HG03097 (cell line): ENCODE results near the gene MED9.

Experiments
- ATAC-seq: cut with Tn5 transposase; IDR thresholded peaks from one replicate; pipeline ENCODE4 v1.9.1; 2021; ENCODE audit not compliant: unreplicated experiment, low FRiP score

Gene MED9

DNA sequence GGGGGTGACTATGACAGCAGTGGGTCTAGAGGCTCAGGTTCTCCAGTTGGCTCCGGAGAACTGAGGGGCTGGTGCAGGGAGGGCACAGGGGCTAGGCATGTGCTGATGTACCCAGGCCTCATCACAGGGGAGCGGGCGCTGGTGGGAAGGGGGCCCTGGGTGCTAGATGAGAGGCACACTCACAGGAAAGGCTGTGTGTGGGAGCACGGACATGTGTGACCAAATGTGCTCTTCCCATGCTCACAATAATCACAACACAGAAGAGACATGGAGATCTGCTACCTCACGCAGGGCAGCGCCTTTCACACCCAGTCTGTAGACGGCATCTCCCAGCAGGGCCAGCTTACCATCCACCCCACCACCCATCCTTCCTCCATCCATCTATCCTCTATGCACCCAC lies 36.8 kb downstream of the MED9 start:
- ATAC-seq = no peak

DNA sequence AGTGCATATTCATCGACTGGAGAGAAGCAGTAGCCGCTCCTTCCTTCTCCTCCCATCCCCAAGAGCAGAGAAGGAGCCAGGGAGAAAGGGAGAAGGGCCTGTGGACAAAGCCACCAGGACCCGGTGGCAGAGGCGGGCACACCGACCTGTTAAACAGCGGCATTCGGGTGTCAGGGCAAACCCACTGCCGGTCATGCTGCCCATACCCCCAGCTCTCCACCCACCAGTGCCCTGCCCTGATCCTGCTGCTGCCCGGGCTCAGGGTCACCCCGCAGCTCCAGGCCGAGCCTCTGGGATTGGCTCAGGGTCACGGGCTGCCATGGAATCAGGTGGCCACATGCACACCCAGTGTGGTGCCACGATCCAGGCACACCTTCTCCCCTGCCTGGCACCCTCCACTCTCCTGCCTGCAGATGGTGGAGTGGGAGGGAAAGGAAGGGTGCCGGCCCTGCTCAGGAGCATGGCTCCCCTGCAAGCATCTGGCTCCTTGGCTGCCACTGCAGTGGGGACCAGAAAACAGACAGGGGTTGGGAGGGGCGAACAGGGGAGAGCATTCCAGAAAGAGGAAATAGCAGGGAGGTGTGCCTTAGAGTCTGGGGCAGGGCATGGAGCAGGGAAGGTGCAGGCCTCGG lies 37.7 kb downstream of the MED9 start:
- no peak for ATAC-seq

DNA sequence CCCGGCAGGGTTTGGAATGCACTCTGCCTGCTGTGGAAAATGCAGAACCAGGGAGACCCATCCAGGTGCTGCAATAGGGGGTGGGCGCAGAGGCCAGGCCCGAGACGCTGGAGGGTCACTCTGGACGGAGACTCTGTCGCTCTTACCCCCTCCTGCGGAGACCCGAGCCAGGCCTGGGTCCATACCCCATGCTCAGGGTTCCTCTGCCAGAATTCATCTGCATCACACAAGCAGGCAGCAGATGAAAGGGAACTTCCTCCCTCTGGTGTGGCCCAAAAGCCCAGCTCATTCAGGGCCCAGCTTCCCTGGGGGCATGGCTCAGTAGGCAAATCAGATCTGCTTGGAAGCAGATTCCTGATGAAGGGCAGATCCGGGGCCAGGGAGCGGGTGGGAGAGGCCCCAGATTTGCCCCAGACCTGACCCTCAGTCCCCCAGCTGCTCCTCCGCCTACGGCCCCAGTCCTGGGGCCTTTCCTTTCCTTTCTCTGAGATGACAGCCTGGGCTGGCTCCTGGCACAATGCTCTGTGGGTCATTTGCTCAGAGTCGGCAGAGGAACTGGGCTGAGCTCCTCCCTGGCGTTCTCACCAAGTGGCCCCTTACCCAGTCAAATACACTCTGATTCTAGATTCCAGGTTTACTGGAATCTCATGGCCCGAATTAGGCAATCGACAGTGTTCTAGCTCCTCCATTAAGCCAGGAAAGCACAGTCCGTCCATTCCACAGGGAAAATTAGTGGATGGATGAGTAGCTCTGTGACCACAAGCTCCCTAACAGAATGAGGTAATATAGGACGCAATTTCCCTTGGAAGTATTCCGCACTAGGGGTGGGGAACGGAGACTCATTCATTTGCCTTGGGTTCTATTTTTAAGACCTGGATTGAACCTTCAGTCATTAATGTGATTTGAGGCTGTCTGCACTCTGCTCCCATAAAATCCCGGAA lies 38.5 kb downstream of the MED9 start:
- ATAC-seq = no peak

DNA sequence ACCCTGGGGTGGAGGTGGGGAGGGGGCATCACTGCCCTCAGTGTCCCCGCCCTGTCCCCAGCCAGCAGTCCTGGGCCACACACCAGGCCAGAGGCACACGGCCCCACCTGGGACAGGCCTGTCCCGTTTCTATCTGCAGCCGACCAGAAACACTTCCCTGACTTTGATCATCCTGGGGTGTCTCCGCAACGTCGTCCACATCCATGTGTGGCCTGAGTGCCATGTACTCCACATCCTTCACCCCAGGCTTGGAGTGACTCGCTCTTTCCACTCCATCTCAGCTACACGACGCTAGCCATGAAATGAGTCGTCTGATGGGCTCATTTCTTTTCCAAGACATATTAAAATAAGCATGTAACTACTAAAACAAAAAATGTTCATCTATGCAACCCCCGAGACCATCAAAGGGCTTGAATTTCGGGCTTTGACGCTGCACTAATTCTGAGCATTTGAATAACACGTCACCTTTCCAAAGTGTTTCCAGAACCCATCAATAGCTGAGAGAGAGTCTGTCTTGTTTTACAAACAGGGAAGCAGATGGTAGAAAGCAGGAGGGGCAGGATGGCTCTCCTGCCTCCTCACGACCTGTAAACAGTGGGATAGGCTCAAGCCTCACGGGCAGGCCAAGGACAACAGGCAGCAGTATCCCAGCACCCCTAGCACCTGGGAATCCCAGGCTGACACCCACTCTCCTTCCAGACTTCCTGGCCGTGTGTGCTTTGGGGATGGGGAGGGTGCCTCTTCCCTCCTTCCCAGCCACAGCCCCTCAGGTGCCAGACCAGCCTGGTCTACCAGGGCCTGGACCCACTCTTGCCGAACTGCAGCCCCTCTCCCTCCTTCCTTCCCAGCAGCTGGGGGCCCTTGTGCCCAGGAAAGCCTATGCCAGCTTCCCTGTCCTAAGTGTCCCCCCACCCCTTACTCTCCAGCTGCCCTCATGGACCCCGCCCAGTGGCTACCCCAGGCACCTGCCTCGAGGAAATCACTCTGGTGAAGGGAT lies 39.4 kb downstream of the MED9 start:
- ATAC-seq = no peak

DNA sequence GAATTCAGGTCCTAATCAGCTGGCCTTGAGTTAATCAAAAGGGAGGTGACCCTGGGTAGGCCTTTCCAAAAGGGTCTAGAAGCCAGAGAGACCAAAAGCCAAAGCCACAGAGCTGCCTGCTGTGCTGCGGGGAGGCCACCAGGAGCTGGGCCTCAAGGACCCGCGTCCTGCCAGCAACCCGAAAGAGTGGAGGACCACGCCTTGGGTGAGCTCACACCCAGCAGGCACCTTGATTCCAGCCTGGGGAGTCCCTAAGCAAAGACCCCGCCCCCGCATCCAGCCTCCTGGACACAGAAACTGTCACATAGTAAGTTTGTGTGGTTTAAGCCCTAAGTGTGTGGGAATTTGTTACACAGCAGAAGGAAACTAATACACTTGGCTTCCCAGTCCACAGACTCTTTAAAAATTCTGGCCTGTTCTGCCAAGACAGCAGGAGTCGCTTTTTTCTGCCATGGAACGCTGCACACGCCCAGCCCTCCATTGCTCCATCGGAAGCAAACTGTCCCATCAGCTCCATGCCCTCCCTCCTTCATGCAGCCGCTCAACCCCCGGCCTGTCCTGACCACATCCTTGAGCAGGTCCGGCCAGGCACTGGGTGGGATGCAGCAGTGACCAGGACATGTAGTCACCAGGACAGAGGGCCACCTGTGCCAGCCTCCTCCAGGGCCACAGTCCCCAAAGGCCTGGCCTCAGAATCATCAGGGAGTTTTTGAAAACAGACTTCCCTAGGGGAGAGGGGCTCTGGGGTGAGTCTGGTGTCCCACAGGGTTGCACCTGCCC lies 40.3 kb downstream of the MED9 start:
- ATAC-seq = no peak

DNA sequence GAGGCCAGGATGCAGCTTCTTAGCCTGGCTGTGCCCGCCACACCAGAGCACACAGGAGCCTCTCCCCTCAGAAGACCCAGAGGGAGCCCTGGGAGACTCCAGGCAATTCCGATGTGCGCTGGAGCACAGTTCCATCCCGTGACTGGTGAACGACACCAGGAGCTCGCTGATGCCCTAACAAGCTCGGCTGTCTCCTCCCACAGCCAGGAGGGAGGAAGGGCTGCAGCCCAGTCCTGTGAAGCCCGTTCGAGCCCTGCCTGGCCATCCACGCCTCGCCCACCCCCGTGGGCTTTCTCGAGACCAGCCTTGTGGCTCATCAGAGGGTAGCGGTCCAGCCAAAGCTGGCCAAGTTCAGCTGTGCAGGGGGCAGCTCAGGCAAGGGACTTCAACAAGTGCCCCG lies 41.2 kb downstream of the MED9 start:
- ATAC-seq = no peak

DNA sequence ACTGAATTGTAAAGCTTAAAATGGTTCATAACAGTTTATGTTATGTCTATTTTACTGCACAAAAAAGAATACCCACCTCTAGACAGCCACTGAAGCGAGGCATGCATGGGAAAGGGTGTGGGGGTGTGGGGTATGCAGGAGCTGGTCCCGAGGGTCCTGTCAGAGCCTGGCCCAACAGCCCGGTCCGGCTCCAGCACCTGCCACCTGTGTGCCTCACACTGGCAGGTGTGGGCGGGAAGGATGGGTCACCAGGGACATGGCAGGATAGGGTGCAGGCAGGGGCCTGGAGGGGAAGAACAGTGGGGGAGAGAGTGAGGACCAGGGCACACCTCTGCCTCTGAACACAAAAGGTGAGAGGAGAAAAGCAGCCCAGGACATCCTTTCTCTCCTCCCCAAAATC lies 42.2 kb downstream of the MED9 start:
- ATAC-seq = no peak

DNA sequence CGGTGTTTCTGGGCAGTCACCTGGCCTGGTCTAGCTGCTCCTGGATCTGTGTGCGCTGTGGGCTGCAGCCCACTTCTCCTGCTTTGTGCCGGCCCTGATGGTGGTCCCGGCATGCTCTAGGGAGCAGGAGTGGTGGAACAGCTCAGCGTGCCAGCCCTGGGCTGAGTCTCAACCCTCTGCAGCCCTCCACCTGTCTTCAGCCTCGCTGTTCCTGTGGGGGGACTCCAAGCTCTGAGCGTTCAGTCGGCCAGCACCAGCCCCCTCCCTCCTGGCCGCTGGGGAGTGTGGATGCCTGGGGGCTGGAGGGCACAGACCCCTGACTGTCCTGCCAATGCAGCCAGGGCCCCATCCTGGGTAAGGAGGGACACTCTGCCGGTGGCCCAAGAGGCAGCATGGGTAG lies 43.1 kb downstream of the MED9 start:
- ATAC-seq = no peak

DNA sequence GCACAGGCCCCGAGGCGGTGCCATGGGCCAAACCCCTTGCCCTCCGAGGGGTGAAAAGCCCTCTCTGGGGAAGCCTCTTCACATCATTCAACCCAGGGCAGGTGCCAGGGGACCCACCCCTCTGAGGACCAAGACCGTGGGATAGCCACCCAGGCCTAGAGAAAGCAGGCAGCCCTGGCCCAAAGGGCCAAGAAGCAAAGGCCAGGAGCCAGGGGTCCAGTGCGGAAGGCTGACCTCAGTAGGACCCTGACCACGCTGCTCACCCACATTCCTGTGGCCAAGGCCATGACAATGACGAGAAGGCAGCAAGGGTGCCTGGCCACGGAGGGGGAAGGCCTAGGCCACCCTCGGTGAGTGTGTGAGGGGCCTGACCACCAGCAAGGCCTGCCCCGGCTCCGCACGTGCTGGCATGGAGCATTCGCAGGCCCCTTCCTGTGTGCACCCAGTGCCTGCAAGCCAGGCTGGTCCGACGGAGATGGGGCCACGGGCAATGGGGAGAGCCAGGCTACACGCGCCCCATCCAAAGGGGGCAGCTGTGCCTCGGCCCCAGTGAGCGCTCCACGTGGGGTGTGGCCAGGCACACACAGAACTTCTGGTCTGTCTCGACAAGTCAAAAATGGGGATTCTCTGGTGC lies 43.9 kb downstream of the MED9 start:
- ATAC-seq = no peak

DNA sequence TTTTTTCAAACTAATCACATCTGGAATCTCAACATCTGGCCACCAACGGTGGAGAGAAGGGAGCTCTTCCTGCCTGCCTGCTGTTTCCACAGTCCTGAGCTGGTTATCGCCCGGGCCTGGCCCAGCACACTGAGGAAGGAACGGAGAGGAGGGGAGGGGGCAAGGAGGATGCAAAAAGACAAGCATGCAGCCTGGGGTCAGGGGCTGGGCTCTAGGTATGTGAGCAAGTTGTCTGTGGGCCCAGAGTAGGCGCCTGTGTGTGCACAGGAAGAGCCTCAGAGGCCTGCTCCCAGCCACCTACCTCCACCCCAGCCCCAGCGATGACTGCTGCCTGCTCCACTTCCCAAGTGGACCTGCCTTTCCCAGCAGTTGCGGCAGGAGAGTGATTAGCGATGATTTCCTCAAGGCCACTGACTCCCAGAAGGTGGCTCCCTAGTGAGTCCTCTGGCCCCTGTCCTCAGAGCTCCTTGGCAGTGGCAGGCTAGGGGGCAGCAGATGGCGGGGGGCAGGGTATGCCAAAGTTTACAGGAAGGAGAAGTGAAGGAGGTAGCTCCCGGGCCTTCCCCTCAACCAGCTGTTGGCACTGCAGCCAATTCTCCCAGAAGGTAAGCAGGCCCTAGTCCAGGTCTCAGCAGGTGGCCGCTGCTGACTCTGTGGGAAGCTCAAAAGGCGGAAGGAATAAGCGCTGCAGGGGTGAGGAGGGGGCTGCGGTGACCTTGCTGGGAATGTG lies 46.4 kb downstream of the MED9 start:
- no peak for ATAC-seq

DNA sequence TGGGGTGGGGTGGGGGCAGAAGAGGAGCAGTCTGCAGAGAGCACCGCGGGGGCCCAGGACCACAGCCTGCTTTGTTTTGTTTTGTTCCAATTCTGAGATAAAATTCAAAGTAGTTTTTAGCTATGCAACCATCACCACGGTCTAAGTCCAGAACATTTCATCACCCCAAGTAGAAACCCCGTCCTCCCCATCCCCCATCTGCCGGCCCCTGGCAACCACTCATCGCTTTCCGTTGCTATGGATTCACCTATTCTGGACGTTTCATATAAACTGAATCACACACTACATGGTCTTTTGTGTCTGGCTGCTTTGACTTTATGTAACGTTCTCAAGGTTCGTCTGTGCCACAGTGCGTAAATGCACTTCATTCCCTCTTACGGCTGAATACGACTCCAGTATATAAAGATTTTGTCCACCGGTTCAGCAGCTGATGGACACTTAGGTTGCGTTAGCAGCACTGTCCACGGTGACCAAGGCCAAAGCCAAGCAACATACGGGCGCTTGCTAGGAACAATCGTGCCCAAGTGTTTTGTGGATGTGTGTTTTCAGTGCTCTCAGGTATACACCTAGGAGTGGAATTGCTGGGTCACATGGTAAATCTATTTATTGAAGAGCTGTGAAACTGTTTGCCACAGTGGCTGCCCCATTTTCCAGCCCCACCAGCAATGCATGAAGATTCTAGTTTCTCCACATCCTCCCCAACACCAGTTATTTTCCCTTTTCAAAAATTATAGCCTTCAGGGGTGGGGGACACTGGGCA lies 47.1 kb downstream of the MED9 start:
- ATAC-seq = no peak

DNA sequence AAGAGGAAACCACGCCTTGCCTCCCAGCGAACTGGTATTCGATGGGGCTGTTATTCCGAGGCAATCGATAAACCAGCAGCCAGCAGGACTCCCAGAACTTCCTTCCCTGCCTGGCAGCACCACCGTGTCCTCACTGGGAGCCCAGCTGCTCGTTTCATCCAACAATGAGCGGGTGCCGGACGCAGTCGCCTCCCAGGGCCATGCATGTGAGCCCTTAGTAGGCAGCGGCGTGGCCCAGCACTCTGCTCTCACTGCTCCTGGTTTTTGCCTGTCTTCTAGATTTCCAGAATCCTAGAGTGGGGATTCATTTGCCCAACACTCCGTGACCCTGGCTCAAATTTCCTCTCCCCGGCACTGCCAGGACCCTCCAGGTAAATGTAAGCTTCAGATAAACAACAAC lies 48.5 kb downstream of the MED9 start:
- no peak for ATAC-seq

DNA sequence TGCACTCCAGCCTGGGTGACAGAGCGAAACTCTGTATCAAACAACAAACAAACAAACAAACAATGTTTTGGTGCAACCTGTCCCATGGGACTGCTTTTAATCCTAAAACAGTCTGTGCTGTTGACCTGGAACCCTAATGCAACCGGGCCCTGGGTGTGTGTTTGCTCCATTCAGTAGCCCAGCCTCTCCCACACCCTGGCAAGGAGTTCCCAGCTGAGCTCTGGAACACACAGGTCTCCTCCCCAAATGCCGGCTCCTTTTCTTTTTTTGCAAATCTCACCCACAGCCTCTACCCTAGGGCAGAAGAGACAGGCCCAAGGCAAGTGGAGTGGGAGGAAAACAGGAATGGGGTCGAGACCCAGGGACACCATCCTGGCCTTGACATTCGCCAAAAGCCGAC lies 49.2 kb downstream of the MED9 start:
- ATAC-seq = no peak

DNA sequence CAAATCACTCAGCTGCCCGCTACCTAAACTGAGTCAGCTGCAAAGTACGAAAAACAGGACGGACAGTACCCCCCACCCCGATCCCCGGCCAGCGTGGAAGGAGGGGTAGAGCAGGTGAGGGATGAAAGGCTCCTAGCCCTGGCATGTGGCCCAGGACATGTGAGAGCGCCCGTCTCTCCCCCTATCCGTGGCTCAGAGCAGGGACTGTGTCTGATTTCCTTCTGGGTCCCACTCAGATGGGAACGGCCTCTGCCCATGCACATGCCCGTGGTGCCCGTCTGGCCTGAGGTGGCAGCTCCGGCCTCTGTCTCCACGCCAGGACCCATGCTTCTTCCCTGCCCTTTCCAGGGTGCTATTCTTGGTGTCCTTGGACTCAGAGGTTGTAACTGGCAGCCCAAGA lies 49.6 kb downstream of the MED9 start:
- no peak for ATAC-seq

DNA sequence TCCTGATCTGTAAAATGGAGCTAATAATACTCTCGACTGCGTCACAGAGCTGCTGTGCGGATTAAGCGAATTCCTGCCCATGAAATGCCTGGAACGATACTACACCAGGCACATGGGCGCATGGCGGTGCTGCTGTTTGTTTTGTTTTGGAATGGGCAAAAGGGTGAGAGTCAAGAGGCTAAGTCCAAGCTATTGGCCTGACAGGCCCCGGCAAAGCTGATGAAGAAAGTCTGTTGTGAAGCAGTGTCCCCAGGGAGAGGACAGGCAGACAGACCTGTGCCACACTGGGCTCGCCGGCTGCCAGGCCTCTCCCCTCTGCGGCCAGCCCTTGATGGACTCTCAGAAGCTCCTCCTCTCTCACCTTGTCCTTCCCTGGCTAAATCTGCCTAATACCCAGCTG lies 50.7 kb downstream of the MED9 start:
- ATAC-seq = no peak

DNA sequence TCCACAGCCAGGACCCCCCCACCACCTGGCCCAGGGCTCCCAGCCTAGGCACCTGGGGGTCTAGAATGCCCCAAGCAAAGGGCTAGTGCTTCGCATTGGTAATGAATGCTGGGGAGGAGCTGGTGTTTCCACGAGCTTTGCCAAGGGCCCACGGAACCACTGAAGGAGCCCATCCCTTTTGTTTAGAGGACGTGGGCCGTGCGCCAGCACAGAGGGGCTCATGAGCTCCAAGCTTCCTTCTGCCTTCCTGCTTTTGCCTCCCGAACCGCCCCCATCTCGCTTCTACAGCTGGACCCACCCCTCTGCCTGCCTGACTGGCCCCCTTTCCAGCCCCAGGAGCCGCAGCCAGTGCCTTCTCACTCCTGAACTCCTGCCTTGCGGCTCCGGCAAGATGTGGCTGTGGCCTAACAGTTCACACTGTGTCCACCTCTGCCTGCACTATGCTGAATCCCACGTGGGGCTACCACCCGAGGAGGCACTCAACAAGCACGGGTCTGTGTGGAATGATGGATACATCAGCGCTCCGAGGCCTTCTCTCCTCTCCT lies 51.2 kb downstream of the MED9 start:
- no peak for ATAC-seq

DNA sequence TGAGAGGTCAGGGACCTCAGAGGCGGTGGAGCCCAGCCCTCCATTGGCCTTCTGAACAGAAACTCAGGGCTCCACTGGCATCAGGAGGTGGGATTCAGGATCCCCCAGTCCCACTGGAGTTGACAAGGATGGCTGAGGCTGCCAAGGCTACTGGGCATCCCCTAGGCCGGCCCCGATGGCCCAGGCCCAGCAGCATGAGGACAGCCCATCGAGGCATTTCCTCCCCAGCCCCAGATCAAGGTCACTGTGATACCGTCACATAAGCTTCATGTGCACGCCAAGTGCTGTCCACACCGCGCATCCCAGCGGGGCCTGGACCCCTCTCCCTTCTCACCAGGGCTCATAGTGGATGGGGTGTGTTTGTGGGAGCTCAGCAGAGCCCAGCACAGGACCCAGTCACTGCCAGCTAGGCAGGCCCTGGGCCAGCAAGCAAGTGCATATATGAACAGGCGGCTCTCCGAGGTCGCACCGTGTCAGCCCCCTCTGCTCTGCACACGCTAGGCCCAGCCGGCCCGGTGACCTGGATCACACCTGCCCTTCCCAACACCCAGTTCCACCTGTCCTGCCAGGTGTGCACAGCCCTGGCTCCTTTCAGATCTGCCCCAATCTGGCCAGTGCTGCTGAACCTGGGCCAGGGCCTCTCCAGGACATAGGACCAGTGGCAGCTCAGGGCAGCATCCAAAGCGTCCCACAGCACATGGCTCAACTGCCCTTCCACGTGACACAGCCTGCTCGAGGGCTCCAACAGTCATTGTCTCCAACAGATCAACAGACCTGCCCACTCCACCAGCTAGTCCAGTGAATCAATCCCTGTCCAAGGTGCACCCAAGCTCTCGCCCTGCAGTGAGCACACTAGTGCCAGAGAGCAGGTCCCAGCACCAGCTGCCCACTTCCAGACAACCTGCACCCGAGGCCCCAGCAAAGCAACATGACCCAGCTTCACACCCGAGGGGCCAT lies 52.2 kb downstream of the MED9 start:
- ATAC-seq = no peak
